Hematopoietic multipotent progenitor cell treated with erythropoietin and hydrocortisone succinate and interleukin-3 and kit ligand, for 6 days (in vitro differentiated cells): Measurements from ENCODE around the gene OR6C3.
"Not testable (repeated sequence)": the region's sequence is repeated elsewhere in the genome, so short reads cannot be mapped to it uniquely, and the experiment has no call there.

Experiments used
- DNase-seq: peaks from one replicate; pipeline ENCODE4 v3.0.0-alpha.2; 2015

The OR6C3 gene

DNA sequence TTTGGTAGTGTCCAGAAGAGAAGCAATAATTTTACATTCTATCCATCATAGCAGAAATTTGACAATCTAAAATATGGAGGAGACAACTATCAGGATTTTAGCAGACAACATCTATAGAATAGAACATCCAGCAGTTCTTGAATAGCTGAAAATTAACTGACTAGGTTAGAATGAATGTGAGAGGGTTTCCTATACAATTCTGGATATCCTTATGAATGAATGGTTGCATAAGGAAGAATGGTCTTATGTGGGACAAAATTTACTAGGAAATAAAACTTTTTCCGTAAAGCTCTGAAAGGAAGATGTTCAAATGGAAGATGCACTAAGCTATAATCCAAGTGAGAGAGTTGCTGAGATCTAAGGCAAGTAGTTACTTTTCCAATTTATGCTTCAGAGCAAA, at the start of gene OR6C3:
Gene OR6C3, plus strand, starts transcription at position 301 of the 400 bp plus-strand sequence. CDS start 955 bp downstream, outside the sequence.
- no peak for DNase-seq

DNA sequence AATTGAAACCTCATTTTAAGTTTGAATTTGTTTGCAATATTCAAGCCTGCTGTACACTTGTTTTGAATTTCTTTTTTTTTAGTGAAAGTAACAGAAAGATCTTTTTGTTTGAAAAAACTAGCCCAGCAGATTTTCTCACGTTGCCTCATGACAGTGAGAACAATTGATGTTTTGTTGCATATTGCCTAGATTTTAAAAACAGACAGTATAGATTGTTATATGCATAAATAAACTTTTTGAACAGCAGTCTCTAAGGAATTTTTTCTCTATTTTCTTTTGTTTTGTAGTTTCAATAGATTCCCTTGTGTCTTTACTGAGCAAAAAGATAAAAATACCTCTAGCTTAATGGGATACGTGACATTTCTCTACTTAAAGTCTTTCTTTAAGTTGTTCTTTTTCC, 49.6 kb upstream of the OR6C3 start:
- no peak for DNase-seq

DNA sequence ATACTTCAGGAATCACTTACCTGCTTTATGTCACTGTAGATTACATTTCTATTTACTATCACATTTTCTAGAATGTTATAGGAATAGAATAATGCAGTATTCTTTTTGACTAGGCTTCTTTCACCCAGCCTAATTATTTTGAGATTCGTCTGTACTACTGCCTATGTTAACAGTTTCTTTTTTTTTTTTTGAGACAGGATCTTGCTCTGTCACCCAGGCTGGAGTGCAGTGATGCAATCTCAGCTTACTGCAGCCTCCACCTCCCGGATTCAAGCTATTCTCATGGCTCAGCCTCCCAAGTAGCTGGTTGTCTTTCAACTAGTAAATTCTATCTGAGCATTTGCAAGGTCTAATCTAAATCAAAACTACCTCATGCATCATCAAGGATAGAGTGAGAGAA, 40.5 kb upstream of the OR6C3 start:
- DNase-seq = no peak

DNA sequence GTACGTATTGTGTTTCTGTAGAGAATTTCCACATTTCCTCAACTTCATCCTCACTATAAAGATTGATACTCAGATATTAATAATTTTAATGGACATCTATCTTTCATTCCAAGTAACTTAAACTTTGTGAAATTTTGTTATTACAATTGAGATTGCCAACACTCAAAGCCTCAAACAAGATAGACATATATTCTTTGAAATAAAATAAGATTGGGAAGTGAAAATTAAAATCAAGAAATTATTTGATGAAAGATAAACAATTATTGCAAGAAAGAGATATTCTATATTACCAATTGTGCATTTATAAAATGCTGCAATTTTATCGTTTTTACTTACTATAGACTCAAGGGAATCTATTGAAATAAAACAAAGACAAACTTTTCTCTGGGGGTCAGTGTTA, 34.1 kb upstream of the OR6C3 start, which contains the start of gene OR6C6:
Gene OR6C6, minus strand, starts transcription at position 101 of the 400 bp plus-strand sequence. CDS start 1,337 bp downstream, outside the sequence.
- DNase-seq = no peak

DNA sequence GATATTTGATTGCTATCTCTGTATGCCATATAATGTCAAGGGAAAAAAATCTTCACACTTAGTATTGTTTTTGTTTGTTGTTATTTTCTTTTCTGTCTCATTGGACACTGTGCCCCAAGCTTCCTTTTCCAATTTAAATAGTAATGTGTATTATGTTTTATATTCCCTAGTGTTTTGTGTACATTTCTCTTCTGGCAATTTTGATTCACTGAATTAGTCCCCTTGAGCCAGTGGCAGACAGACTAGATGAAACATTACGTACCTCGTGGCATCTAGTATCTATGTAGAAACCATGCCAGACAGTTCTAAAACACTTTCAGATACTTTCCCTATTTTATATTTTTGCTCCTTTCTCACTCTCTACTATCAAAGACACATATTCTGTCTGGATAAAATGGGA, 16.5 kb upstream of the OR6C3 start, which contains the start of gene OR6C1:
Gene OR6C1, plus strand, starts transcription at position 301 of the 400 bp plus-strand sequence. CDS start 6,257 bp downstream, outside the sequence.
- DNase-seq = no peak

DNA sequence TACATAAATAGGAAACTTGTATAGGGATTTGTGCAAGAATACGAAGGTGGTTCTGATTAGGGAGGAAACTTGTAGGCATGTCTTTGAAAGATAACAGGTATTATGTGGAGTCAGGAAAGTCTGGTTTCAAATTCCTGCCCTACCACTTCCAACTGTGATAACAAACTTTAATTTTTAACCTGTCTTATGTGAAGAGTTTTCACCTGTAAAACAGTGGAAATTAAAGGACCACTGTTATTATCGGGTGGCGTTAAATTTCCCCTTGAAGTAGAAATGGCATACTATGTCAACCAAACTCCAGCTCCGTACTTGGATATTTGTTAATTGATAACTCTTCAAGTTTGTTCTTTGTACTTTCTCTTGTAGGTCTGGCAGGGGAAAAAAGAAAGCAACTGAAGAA, 10.3 kb upstream of the OR6C3 start:
- no peak for DNase-seq

DNA sequence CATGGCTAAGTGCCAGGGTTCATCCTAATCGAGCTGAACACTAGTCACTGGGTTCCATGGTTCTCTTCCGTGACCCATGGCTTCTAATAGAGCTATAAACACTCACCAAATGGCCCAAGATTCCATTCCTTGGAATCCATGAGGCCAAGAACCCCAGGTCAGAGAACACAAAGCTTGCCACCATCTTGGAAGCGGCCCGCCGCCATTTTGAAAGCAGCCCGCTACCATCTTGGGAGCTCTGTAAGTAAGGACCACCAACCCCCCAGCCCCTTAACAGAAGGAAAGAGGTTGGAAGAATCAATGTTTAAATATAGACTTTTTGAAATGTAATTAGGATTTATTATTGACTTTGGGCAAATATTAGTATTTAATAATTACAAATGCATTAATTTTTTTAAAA, 4.7 kb upstream of the OR6C3 start:
- DNase-seq = not testable (repeated sequence)

DNA sequence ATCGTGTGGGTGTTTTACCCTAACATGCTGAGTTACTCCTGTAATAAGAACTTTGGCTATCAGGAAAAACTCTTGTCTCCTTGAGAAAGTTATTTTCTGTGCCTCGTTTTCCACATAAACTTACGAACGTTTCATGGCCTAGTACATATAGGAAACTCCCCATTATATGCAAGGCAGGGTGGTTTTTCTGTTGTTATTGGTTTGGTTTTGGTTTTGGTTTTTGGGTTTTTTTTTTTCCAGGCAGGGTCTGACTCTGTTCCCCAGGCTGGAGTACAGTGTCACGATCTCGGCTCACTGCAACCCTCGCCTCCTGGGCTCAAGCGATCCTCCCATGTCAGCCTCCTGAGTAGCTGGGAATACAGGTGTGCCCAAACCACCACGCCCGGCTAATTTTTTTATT, 5.5 kb downstream of the OR6C3 start:
- no peak for DNase-seq

DNA sequence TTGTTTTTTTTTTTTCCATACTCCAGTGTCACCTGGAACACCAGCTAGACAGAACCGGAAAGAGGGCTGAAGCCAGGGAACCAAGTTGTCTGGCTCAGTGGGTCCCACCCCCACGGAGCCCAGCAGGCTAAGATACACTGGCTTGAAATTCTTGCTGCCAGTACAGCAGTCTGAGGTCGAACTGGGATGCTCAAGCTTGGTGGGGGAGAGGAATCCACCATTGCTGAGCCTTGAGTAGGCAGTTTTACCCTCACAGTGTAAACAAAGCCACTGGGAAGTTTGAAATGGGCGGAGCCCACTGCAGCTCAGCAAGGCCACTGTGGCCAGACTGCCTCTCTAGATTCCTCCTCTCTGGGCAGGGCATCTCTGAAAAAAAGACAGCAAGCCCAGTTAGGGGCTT, 24.8 kb downstream of the OR6C3 start:
- DNase-seq = not testable (repeated sequence)

DNA sequence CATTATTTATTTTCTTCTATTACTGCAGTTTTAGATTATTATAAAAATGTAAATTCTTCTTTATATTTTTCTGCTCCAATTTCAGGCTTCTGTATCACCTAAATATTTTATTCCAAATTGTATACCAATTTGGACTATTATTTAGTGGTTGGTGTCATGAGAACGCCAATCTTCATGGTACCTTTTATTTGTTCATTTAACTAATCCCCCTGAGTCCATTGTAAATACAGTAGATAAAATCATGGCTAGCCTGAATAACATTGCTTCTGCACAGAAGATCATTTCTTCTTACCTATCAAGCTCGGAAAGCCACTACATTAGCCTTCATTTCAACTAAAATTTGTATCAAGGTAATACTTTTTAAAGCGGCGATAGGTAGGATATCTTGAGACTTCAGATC, 32.1 kb downstream of the OR6C3 start, which contains the start of gene OR6C75:
Gene OR6C75, plus strand, starts transcription at position 301 of the 400 bp plus-strand sequence. CDS start 2,136 bp downstream, outside the sequence.
- no peak for DNase-seq

DNA sequence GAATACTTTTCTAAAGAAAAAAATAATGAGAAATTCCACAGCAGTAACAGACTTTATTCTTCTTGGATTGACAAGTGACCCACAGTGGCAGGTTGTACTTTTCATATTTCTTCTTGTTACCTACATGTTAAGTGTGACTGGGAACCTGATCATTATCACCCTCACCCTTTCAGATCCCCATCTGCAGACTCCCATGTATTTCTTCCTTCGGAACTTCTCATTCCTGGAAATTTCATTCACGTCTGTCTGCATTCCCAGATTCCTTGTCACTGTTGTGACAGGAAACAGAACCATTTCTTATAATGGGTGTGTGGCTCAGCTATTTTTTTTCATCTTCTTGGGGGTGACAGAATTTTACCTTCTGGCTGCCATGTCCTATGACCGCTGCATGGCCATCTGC, 34.5 kb downstream of the OR6C3 start:
- no peak for DNase-seq

DNA sequence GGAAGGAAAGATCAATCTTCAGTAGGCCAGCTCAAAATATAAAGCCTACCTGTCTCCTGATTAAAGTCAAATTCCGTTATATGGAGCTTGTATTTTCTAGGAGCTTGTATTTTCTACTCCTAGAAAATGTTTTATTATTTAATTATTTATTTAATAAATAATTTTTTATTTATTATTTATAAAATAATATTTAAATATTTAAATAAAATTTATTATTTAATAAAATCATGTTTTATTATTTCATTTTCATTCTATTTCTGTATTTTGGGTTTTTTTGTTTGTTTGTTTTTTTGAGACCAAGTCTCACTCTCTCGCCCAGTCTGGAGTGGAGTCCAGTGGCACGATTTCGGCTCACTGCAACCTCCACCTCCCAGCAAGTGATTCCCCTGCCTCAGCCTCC, 42.0 kb downstream of the OR6C3 start:
- no peak for DNase-seq
